Stimulated activated CD4-positive, alpha-beta T cell treated with anti-CD3 and anti-CD28 coated beads, Interleukin-4, amount 100 ng/mL, for 48 hours (primary cell): ENCODE measurements around the gene SYT17.

Experiments used
- DNase-seq, 2 donors: peaks; one replicate each; pipeline ENCODE4 v3.0.0-alpha.2; 2020; ENCODE audit warnings: low read depth in 2 of 2

SYT17 gene

GRCh38 chr16:19264123-19264673, 96.2 kb downstream of the SYT17 start:
- no peak for DNase-seq

GRCh38 chr16:19265380-19265930, 97.4 kb downstream of the SYT17 start:
- no peak for DNase-seq

- no peak for DNase-seq
Observed at GRCh38 chr16:19266774-19267173, 98.7 kb downstream of the SYT17 start.

- DNase-seq: no peak
Observed at GRCh38 chr16:19269098-19269497, 101.1 kb downstream of the SYT17 start.

- DNase-seq: no peak
Observed at GRCh38 chr16:19274165-19274797, 106.2 kb downstream of the SYT17 start.

GRCh38 chr16:19278403-19278802, 110.4 kb downstream of the SYT17 start:
- no peak for DNase-seq

GRCh38 chr16:19281246-19281645, 113.2 kb downstream of the SYT17 start:
- DNase-seq: no peak

GRCh38 chr16:19282101-19282500, 114.1 kb downstream of the SYT17 start:
- no peak for DNase-seq

GRCh38 chr16:19283637-19284036, 115.6 kb downstream of the SYT17 start:
- no peak for DNase-seq

- DNase-seq: no peak
Observed at GRCh38 chr16:19284207-19284606, 116.2 kb downstream of the SYT17 start.

GRCh38 chr16:19285431-19285830, 117.4 kb downstream of the SYT17 start, which contains the start of gene CLEC19A:
CLEC19A (plus strand) TSS chr16:19285731; CDS start chr16:19285852, 121 bp downstream.
- no peak for DNase-seq

GRCh38 chr16:19286827-19287226, 118.8 kb downstream of the SYT17 start:
- DNase-seq: no peak

GRCh38 chr16:19287241-19287640, 119.2 kb downstream of the SYT17 start:
- no peak for DNase-seq

GRCh38 chr16:19288872-19289799, 121.1 kb downstream of the SYT17 start:
- DNase-seq: no peak

GRCh38 chr16:19289811-19290485, 121.9 kb downstream of the SYT17 start:
- DNase-seq: no peak

- DNase-seq: no peak
Observed at GRCh38 chr16:19290860-19291259, 122.8 kb downstream of the SYT17 start.

GRCh38 chr16:19291475-19291874, 123.4 kb downstream of the SYT17 start:
- DNase-seq: no peak

- no peak for DNase-seq
Observed at GRCh38 chr16:19292186-19292585, 124.1 kb downstream of the SYT17 start.

- DNase-seq: peak; percentile 34 to 54
Observed at GRCh38 chr16:19294156-19294649, 126.2 kb downstream of the SYT17 start.

GRCh38 chr16:19295393-19295792, 127.4 kb downstream of the SYT17 start:
- DNase-seq: peak in 1 of 2 donors; percentile 7

- DNase-seq: no peak
Observed at GRCh38 chr16:19297454-19297853, 129.4 kb downstream of the SYT17 start.

GRCh38 chr16:19299565-19299964, 131.5 kb downstream of the SYT17 start:
- DNase-seq: no peak
